ENCODE data around the gene DDIT3. TPM values are rescaled to one million over a fixed set of nuclear protein-coding genes. Genes with fewer than 3 reads are reported as not detected.
A peak's percentile ranks its signal among the peaks of the same experiment; 100 is the strongest.

DDIT3 gene
- total RNA-seq, 1 donor from 2014 or later, result 24.0 TPM

DNA sequence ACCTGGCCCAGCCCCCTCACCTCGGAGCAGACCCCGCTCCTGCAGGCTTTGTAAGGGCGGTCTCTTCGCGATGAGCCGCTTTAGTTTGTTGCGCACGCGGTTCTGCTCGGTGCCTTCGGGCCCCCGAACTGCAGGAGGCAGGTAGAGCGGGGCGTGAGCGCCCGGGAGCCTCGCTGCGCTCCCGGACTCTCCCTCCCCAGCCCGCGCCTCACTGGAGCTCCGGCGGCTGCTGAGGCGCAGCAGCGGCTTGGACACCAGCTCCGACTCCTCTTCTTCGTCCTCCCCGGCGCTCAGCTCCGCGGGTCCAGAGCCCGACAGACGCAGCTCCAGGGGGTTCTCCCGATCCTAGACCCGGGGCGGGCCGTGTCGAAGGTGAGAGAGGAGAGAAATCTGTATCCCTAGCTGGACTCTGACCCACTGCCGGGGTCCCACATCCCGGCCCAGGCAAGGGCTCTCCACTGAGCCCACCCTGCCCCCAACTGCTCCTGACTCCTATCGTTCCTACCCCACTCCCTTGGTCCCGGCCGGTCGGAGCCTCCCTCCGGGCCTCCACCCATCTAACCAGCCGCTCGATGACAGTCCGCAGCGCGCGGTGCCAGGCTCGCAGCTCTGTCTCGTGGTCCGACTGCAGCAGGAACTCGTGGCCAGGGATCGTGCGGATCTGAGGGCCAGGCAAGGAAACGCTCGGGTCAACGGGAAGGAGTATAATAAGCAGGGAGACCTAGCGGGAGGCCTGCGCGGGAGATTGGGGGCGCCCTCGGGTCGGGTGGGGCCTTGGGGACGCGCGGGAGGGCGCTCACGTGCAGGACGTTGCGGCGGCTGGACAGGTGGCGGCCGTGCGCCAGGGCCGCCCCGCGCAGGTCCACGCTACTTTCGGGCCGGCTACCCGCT lies 44.8 kb downstream of the DDIT3 start:
- DNase-seq (ENCODE audit: low spot score), result no peak
- intact Hi-C loops (cut with DNase I), result no loop called here

DNA sequence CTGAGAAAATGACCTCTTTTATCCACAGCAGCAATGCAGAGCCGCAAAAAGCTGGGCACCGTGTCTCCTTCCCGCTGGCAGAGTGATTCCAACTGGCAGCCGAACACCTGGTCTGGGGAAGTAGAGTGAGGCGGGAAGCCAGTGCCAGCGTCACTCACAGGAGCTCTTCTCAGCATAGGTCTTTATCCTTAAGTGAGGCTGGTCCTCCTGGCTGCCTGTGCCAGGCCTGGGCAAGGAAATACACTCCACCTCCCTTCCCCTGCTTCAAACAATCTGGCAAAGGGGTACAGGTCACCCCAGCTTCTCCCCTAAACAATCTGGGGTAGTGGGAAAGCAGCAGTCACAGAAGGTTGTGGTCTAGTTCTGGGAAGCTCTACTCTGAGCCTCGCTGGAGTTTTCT lies 45.5 kb downstream of the DDIT3 start:
- no peak for DNase-seq (ENCODE audit: low spot score)
- intact Hi-C loops (cut with DNase I), result no loop called here

DNA sequence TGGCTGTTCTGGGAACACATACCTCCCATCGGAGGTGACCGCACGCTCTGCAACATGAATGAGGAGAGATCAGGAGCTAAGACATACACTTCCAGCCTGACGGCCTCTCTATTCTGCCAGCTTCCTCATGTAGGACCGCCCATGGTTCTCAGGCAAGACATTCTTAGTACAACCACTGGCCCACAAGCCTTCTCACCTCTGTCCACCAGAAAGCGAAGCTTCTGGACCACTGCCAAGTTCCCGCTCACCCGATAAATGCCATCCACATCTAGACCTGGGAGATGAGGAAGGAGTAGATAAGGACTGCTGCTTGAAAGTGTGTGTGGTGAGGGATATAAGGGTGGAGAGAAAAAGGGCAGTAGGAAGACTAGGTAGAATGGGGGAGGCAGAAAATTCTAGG lies 45.9 kb downstream of the DDIT3 start:
- no peak for DNase-seq (ENCODE audit: low spot score)
- intact Hi-C loops (cut with DNase I), result no loop called here

DNA sequence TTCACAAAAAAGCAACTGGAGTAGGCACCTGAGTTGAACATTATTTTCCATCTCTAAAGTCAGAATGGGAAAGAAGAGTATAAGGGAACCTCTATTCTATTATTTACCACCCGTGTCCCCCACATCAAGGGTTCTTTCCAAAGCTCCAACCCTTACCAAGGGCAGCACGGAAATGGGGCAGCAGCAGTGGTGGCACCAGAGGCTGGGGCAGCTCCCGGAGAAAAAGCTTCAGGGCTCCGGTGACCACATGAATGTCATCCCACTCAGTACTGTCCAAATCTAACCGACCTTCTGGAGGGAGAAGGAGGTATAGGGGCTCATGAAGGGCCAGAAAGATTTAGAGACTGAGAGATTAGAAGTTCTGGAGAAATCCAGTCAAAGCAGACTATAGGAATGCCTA lies 46.4 kb downstream of the DDIT3 start:
- intact Hi-C loops (cut with DNase I), result no loop called here
- no peak for DNase-seq (ENCODE audit: low spot score)

DNA sequence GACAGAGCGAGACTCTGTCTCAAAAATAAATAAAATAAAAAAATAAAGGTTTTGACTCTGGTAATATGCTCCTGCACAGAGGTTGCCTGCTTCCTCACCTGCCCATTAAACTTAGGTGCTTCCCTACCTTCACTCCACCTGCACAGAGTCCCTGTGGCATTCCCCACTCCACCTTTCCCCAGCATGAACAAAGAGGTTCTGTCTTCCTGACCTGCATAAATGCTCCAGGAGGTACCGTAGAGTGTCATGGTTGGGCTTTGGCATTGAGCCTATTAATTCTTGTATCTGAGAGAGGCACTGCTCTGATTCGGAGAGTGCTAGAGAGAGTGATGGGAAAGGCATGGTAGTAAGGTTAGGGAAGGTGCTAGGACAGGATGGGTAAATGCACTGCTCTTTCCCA lies 46.9 kb downstream of the DDIT3 start:
- no peak for DNase-seq (ENCODE audit: low spot score)
- intact Hi-C loops (cut with DNase I), result no loop called here

DNA sequence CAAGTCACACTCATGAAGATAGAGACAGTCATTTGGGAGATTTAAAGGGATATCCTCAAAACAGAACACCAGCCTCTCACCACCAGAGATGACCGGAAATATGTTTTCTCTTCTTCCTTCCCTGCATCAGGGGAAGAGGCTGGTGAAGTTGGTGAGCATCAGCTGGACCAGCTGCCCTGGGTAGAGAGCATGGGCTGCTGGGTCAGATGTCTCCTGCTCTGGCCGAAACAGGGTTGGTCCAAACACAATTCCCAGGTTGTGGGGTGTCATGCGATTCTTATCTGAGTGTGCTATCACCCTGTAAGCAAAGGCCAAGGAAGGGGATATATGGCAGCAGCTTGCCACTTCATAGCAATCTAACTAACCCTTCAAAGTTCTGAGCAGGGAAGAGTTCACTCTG lies 47.9 kb downstream of the DDIT3 start:
- DNase-seq (ENCODE audit: low spot score), result no peak
- intact Hi-C loops (cut with DNase I), result no loop called here

DNA sequence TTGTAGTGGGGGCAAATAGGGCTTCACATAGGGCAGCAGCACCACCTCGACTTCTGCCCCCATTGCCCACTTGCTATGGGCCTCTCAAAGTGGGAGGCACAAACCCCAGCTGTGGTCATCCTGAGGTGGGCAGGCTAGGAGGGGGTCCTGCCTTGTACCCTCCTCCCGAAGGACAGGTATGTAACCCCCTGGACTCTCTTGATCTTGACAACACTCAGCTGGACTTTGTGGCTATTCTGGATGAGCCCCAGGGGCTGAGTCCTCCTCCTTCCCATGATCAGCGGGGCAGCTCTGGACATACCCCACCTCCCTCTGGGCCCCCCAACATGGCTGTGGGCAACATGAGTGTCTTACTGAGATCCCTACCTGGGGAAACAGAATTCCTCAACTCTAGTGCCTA lies 48.7 kb downstream of the DDIT3 start:
- DNase-seq (ENCODE audit: low spot score), result no peak
- intact Hi-C loops (cut with DNase I), result no loop called here

DNA sequence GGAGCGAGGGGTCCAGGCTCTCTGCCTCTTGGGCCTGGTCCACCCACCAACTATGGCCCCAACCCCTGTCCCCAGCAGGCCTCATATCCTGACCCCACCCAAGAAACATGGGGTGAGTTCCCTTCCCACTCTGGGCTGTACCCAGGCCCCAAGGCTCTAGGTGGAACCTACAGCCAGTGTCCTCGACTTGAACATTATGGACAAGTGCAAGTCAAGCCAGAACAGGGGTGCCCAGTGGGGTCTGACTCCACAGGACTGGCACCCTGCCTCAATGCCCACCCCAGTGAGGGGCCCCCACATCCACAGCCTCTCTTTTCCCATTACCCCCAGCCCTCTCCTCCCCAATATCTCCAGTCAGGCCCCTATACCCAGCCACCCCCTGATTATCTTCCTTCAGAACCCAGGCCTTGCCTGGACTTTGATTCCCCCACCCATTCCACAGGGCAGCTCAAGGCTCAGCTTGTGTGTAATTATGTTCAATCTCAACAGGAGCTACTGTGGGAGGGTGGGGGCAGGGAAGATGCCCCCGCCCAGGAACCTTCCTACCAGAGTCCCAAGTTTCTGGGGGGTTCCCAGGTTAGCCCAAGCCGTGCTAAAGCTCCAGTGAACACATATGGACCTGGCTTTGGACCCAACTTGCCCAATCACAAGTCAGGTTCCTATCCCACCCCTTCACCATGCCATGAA lies 49.2 kb downstream of the DDIT3 start:
- intact Hi-C loops (cut with DNase I), result no loop called here
- no peak for DNase-seq (ENCODE audit: low spot score)

DNA sequence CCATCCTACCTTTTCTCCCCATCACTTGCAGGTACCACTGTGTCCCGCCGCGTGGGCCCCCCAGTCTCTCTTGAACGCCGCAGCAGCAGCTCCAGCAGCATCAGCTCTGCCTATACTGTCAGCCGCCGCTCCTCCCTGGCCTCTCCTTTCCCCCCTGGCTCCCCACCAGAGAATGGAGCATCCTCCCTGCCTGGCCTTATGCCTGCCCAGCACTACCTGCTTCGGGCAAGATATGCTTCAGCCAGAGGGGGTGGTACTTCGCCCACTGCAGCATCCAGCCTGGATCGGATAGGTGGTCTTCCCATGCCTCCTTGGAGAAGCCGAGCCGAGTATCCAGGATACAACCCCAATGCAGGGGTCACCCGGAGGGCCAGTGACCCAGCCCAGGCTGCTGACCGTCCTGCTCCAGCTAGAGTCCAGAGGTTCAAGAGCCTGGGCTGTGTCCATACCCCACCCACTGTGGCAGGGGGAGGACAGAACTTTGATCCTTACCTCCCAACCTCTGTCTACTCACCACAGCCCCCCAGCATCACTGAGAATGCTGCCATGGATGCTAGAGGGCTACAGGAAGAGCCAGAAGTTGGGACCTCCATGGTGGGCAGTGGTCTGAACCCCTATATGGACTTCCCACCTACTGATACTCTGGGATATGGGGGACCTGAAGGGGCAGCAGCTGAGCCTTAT lies 49.9 kb downstream of the DDIT3 start:
- intact Hi-C loops (cut with DNase I), result no loop called here
- DNase-seq (ENCODE audit: low spot score), result no peak

DNA sequence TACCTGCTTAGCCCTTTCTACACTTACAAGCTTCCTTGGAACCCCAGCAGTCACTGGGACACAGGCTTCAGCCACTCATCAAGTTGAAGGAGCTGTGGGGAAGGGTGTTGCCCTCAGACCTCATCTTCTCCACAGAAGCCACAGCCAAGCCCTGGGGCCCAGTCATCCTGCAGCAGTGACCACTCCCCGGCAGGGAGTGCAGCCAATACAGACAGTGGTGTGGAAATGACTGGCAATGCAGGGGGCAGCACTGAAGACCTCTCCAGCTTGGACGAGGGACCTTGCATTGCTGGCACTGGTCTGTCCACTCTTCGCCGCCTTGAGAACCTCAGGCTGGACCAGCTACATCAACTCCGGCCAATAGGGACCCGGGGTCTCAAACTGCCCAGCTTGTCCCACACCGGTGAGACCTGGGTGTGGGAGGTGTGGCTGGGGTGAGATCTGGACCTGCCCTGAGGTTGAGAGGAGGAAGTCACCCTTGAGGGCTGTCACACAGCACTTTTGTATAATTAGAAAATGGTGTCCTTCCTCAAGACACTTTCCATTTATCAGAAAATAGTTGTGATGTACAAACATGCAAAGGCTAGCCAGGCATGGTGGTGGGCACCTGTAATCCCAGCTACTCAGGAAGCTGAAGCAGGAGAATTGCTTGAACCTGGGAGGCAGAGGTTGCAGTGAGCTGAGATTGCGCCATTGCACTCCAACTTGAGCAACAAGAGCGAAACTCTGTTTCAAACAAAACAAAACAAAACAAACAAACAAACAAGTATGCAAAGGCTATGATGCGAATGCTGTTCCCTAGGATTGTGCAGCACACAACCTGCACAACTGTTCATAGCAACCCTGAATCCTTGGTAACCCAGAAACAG lies 50.8 kb downstream of the DDIT3 start:
- intact Hi-C loops (cut with DNase I), result no loop called here
- peak; percentile 63 for DNase-seq (ENCODE audit: low spot score)

DNA sequence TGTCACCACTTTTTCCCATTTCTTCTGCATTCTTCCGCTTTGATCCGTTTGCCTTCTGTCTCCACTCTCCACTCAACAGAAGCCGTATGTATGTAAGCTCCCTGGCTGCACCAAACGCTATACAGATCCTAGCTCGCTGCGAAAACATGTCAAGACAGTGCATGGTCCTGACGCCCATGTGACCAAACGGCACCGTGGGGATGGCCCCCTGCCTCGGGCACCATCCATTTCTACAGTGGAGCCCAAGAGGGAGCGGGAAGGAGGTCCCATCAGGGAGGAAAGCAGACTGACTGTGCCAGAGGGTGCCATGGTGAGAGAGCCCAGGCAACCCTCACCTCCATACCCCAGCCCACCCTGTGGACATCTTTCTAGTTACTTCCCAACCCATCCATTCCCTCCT lies 52.4 kb downstream of the DDIT3 start:
- intact Hi-C loops (cut with DNase I), result no loop called here
- no peak for DNase-seq (ENCODE audit: low spot score)

DNA sequence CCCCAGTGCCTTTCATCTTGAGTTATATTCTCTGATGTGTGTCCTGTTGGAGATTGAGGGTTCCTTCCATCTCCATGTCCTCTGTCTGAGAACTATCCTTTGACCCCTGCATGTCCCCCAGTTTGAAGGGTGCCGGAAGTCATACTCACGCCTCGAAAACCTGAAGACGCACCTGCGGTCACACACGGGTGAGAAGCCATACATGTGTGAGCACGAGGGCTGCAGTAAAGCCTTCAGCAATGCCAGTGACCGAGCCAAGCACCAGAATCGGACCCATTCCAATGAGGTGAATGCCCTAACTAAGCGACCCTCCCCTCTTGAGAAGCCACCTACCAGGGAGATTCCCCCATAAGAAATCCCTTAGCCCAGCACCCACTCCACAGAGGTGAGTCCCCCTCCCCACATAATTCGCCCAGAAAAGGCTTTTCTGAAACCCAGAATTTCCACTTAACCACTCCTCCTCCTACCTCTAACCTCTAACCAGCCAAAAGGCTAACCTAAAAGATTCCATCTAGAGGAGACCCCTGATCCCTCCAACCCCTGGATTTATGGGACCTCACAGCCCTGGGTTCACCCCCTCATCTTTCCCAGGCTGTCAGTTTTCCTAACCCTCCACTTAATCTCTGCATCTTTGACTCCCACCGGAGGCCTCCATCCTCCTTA lies 53.0 kb downstream of the DDIT3 start:
- intact Hi-C loops (cut with DNase I), result no loop called here
- no peak for DNase-seq (ENCODE audit: low spot score)

Small RNAs within 50 kb of the gene (microRNA-seq; reads per million reads assigned to microRNA genes)
- not detected for gene MIR616
- not detected for gene MIR6758

Other genes starting within 250 kb of the DDIT3 start
- gene R3HDM2, start 89.5 kb downstream of the DDIT3 start, total RNA-seq, result 77.7 TPM
- not detected for gene INHBC, start 85.7 kb downstream of the DDIT3 start, total RNA-seq
- 0.73 TPM for gene INHBE, start 65.2 kb downstream of the DDIT3 start, total RNA-seq
- gene GLI1, start 60.7 kb downstream of the DDIT3 start, total RNA-seq, result 0.83 TPM
- gene ARHGAP9, start 40.6 kb downstream of the DDIT3 start, total RNA-seq, result 5.9 TPM
- 89.2 TPM for gene MARS1, start 32.4 kb downstream of the DDIT3 start, total RNA-seq
- gene MBD6, start 2.3 kb upstream of the DDIT3 start, total RNA-seq, result 39.9 TPM
- 100 TPM for gene DCTN2, start 26.7 kb upstream of the DDIT3 start, total RNA-seq
- gene KIF5A, start 29.5 kb upstream of the DDIT3 start, total RNA-seq, result 0.22 TPM
- gene PIP4K2C, start 70.7 kb upstream of the DDIT3 start, total RNA-seq, result 17.9 TPM
- gene DTX3, start 84.3 kb upstream of the DDIT3 start, total RNA-seq, result 31.0 TPM
- gene ARHGEF25, start 90.9 kb upstream of the DDIT3 start, total RNA-seq, result 15.0 TPM
- gene B4GALNT1, start 112.7 kb upstream of the DDIT3 start, total RNA-seq, result 11.1 TPM
- gene OS9, start 173.6 kb upstream of the DDIT3 start, total RNA-seq, result 133 TPM
- gene AGAP2, start 218.2 kb upstream of the DDIT3 start, total RNA-seq, result 6.1 TPM
- gene TSPAN31, start 224.5 kb upstream of the DDIT3 start, total RNA-seq, result 25.1 TPM
- 46.3 TPM for gene CDK4, start 231.8 kb upstream of the DDIT3 start, total RNA-seq
- gene MARCHF9, start 234.6 kb upstream of the DDIT3 start, total RNA-seq, result 13.1 TPM
- 0.24 TPM for gene CYP27B1, start 246.6 kb upstream of the DDIT3 start, total RNA-seq

Data from cardiac septum (tissue), 1 donor.